B cell (primary cell): ENCODE data around the gene DENND5B. TPM values are rescaled to one million over a fixed set of nuclear protein-coding genes. Genes with fewer than 3 reads are reported as not detected.

Experiments
- ATAC-seq: fragments of 200-7000 bp; cut with Tn5 transposase; one replicate; pipeline ENCODE4 v1.10.0; 2021; ENCODE audit warnings: low read depth, mild to moderate bottlenecking, moderate number of reproducible peaks, moderate library complexity
- CTCF ChIA-PET: fragments of 350-600 bp; sonication (Branson Sonifier 250); formaldehyde crosslinking; loops from one replicate; lab custom pipeline; 2021; ENCODE audit warnings: antibody characterized with exemption, inconsistent platforms; lab: Charles Lee
- POLR2A ChIA-PET: fragments of 350-600 bp; sonication (Branson Sonifier 250); formaldehyde crosslinking; loops from one replicate; lab custom pipeline; 2021; ENCODE audit warnings: antibody characterized with exemption; lab: Charles Lee
- DNase-seq: peaks from one replicate; pipeline ENCODE4 v3.0.0; 2013
- H2AFZ ChIP-seq: 2 replicates; pipeline ENCODE4 v1.6.1; 2012; ENCODE audit warnings: mild to moderate bottlenecking, low read depth, low read length; ENCODE audit not compliant: insufficient read depth, poor library complexity, severe bottlenecking
- H3K27ac ChIP-seq, 2 donors: 1 replicate in 1 of 2; 2 replicates in 1 of 2; pipeline ENCODE4 v1.5.1; 2012 to 2013; ENCODE audit warnings: low read length in 2 of 2, mild to moderate bottlenecking in 2 of 2, moderate library complexity in 1 of 2
- H3K27me3 ChIP-seq, 4 experiments: fragments of 200-600 bp in 1 of 4; sonication (generic) in 1 of 4; replicated peaks in 1 of 4; 1 replicate in 2 of 4; 2 replicates in 2 of 4; pipeline versions ENCODE4 v1.6.1 to v1.7.0; 2013 to 2016; ENCODE audit warnings: low read length in 3 of 4, mild to moderate bottlenecking in 2 of 4, mixed read lengths in 1 of 4, moderate library complexity in 1 of 4; ENCODE audit not compliant: insufficient read depth in 4 of 4, control insufficient read depth in 3 of 4; ENCODE audit errors: control extremely low read depth in 1 of 4
- H3K36me3 ChIP-seq, 2 experiments: replicated peaks in 1 of 2; 1 replicate in 1 of 2; 2 replicates in 1 of 2; pipeline versions ENCODE4 v1.6.1 to v1.7.1; 2013; ENCODE audit warnings: low read length in 1 of 2; ENCODE audit not compliant: insufficient read depth in 2 of 2, control insufficient read depth in 1 of 2; ENCODE audit errors: control extremely low read depth in 1 of 2, extremely low read depth in 1 of 2
- H3K4me1 ChIP-seq, 2 donors: fragments of 200-600 bp in 1 of 2; sonication (generic) in 1 of 2; 1 replicate in 1 of 2; 2 replicates in 1 of 2; pipeline versions ENCODE4 v1.5.1 to v1.6.1; 2013 to 2017; ENCODE audit warnings: low read length in 2 of 2; ENCODE audit not compliant: control insufficient read depth in 2 of 2, insufficient read depth in 2 of 2
- H3K4me2 ChIP-seq: replicated peaks from 2 replicates; pipeline ENCODE3; 2012; ENCODE audit warnings: mild to moderate bottlenecking, low read depth, low read length; ENCODE audit not compliant: poor library complexity, severe bottlenecking
- H3K4me3 ChIP-seq, 5 experiments: fragments of 200-600 bp in 1 of 5; sonication (generic) in 1 of 5; 1 replicate in 3 of 5; 2 replicates in 2 of 5; pipeline versions ENCODE4 v1.5.1 to v1.7.0; 2011 to 2016; ENCODE audit warnings: low read length in 4 of 5, mild to moderate bottlenecking in 4 of 5, low read depth in 2 of 5, control low read depth in 1 of 5, moderate library complexity in 1 of 5; ENCODE audit not compliant: insufficient read depth in 1 of 5; ENCODE audit errors: control extremely low read depth in 1 of 5, extremely low read depth in 1 of 5
- H3K79me2 ChIP-seq: fragments of 200-600 bp; sonication (generic); one replicate; pipeline ENCODE4 v1.6.0; 2016; ENCODE audit warnings: low read length; ENCODE audit not compliant: control insufficient read depth, insufficient read depth
- H3K9ac ChIP-seq: fragments of 200-600 bp; sonication (generic); 2 replicates; pipeline ENCODE4 v1.6.1; 2017; ENCODE audit warnings: mild to moderate bottlenecking, low read length, moderate library complexity
- H3K9me3 ChIP-seq, 3 donors: one replicate each; pipeline versions ENCODE4 v1.6.1 to v1.7.1; 2013; ENCODE audit warnings: low read length in 2 of 3; ENCODE audit not compliant: control insufficient read depth in 2 of 3, insufficient read depth in 1 of 3; ENCODE audit errors: control extremely low read depth in 1 of 3
- H4K20me1 ChIP-seq: 2 replicates; pipeline ENCODE4 v1.6.0; 2012; ENCODE audit warnings: mild to moderate bottlenecking, low read length; ENCODE audit not compliant: insufficient read depth, control insufficient read depth, poor library complexity, severe bottlenecking
- H3K27ac Mint-ChIP-seq: one replicate; pipeline ENCODE4 v1.8.0; 2021; ENCODE audit warnings: mixed read lengths
- H3K27me3 Mint-ChIP-seq: one replicate; pipeline ENCODE4 v1.8.0; 2021; ENCODE audit warnings: mixed read lengths
- H3K4me1 Mint-ChIP-seq: one replicate; pipeline ENCODE4 v1.8.0; 2021; ENCODE audit warnings: mixed read lengths
- H3K4me3 Mint-ChIP-seq: one replicate; pipeline ENCODE4 v1.8.0; 2021; ENCODE audit warnings: mixed read lengths
- H3K9me3 Mint-ChIP-seq: one replicate; pipeline ENCODE4 v1.8.0; 2022; ENCODE audit warnings: mixed read lengths; ENCODE audit not compliant: insufficient read depth
- CTCF ChIP-seq: fragments of 200-600 bp; IDR thresholded peaks from one replicate; pipeline ENCODE4 v1.8.0; 2022; ENCODE audit warnings: antibody characterized with exemption, mild to moderate bottlenecking
- EZH2 ChIP-seq: IDR thresholded peaks from 2 replicates; pipeline ENCODE4 v1.6.1; 2012; ENCODE audit warnings: borderline replicate concordance, low read depth, mild to moderate bottlenecking, moderate library complexity, low read length; ENCODE audit not compliant: insufficient read depth, poor library complexity, severe bottlenecking
- WGBS: methylation state at CpG from one replicate; pipeline ENCODE4 v1.1.5; 2013; ENCODE audit warnings: missing lambda C conversion rate; ENCODE audit not compliant: insufficient coverage; 5-methylcytosine and 5-hydroxymethylcytosine counted together
- intact Hi-C: fragments of 100-400 bp; cut with micrococcal nuclease; formaldehyde crosslinking; loops from one replicate; pipeline ENCODE4 v1.10.0; 2022
- polyA plus RNA-seq: library from polyadenylated mRNA; depleted of rRNA; stranded (reverse); fragments of >200 nt; gene quantifications from 2 replicates; pipeline ENCODE4 v1.2.3, GENCODE V29; 2012
- total RNA-seq, 2 donors: library from RNA; stranded (reverse); fragments of 120-200 nt in 1 of 2; gene quantifications; 1 replicate in 1 of 2; 2 replicates in 1 of 2; pipeline versions ENCODE4 v1.2.3 to v1.2.4, GENCODE V29; 2013 to 2022

The DENND5B gene
- total and polyA plus RNA-seq, 2 donors (not counting 1 experiment from before 2014, with no cell fraction given): 18.7 to 55.3 TPM

GRCh38 chr12:31519511-31519910, 71.4 kb downstream of the DENND5B start:
- no peak for DNase-seq
- H4K20me1 ChIP-seq: peaks cover 73% of the 10 kb centered on the region
- TF ChIP-seq CTCF: no peak
- TF ChIP-seq EZH2: no peak
- Mint-ChIP-seq H3K27ac (no peak overlapping the region), H3K4me1 (peaks cover 66% of the 10 kb centered on the region), H3K27me3 (no peaks in the 10 kb centered on the region), H3K4me3 (no peak overlapping the region), H3K9me3 (no peaks in the 10 kb centered on the region)
- H2AFZ ChIP-seq: no peak overlapping the region
- ChIA-PET CTCF (no interaction called here), POLR2A (no interaction called here)
- H3K27me3 ChIP-seq: no peaks in the 10 kb centered on the region
- peaks cover 22 to 30% of the 10 kb centered on the region in 2 donors for H3K4me1 ChIP-seq
- H3K4me2 ChIP-seq: no peak overlapping the region
- ATAC-seq: no peak
- peaks cover 98% of the 10 kb centered on the region for H3K79me2 ChIP-seq
- no peaks in the 10 kb centered on the region for H3K9me3 ChIP-seq
- intact Hi-C loops: no loop called here
- no peak overlapping the region for H3K4me3 ChIP-seq
- no peaks in the 10 kb centered on the region for H3K36me3 ChIP-seq
- no peak overlapping the region for H3K27ac ChIP-seq
- H3K9ac ChIP-seq: no peak overlapping the region

- Histone ChIP-seq H2AFZ (no peak overlapping the region), H3K36me3 (no peaks in the 10 kb centered on the region), H3K4me3 (no peak overlapping the region), H3K79me2 (peaks cover 98% of the 10 kb centered on the region), H3K9ac (no peak overlapping the region), H3K4me2 (no peak overlapping the region), H3K9me3 (no peaks in the 10 kb centered on the region), H3K27ac (no peak overlapping the region), H3K27me3 (no peaks in the 10 kb centered on the region), H3K4me1 (peaks cover 25 to 27% of the 10 kb centered on the region in 2 donors), H4K20me1 (peaks cover 81% of the 10 kb centered on the region)
- DNase-seq (no peak), ATAC-seq (no peak)
- H3K9me3 Mint-ChIP-seq: no peaks in the 10 kb centered on the region
- 83% methylated on average over 2 of the region's 4 CpGs for WGBS
- no peaks in the 10 kb centered on the region for H3K27me3 Mint-ChIP-seq
- H3K4me3 Mint-ChIP-seq: no peak overlapping the region
- peaks cover 64% of the 10 kb centered on the region for H3K4me1 Mint-ChIP-seq
- no peak overlapping the region for H3K27ac Mint-ChIP-seq
- ChIA-PET CTCF (interaction anchor here (0.7 to 0.8 kb wide), 2 partner anchors 9 to 115 kb away, joined by 4 read pairs; no protein-coding TSS in a partner anchor), POLR2A (interaction anchor here (0.6 kb wide), 2 partner anchors 114 to 434 kb away, joined by 3 to 8 read pairs; no protein-coding TSS in a partner anchor)
- no peak for TF ChIP-seq CTCF
- no peak for TF ChIP-seq EZH2
- intact Hi-C loops: no loop called here
These were observed 72.2 kb downstream of the DENND5B start for GRCh38 chr12:31518680-31519227.
